ENCODE results near the gene LAX1. TPM values are rescaled to one million over a fixed set of nuclear protein-coding genes. Genes with fewer than 3 reads are reported as not detected.
A peak's percentile ranks its signal among the peaks of the same experiment; 100 is the strongest.
"Not testable (repeated sequence)": the region's sequence is repeated elsewhere in the genome, so short reads cannot be mapped to it uniquely, and the experiment has no call there.

LAX1 gene
- total RNA-seq, 1 donor from 2014 or later: not detected

DNA sequence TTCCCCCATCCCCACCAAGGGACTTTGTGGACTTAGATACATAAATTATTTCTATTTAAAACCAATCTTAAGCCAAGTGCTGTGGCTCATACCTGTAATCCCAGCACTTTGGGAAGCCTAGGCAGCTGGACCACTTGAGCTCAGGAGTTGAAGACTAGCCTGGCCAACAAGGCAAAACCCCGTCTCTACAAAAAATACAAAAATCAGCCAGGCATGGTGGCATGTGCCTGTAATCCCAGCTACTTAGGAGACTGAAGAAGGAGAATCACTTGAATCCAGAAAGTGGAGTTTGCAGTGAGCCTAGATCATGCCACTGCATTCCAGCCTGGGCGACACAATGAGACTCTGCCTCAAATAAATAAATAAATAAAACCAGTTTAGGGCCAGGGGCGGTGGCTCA is 4.5 kb upstream of the LAX1 start:
- no peak overlapping the region for H3K4me3 Mint-ChIP-seq
- TF ChIP-seq CTCF (conservative IDR thresholded peaks at IDR 0.05): no peak
- H3K36me3 Mint-ChIP-seq: no peaks in the 10 kb centered on the region
- peaks cover 5% of the 10 kb centered on the region for H3K4me1 Mint-ChIP-seq (ENCODE audit: unreplicated experiment)
- no peaks in the 10 kb centered on the region for H3K9me3 Mint-ChIP-seq
- H3K27me3 Mint-ChIP-seq: peaks cover 5% of the 10 kb centered on the region
- no peak overlapping the region for H3K27ac Mint-ChIP-seq
- DNase-seq (ENCODE audit: extremely low spot score, unreplicated experiment): no peak

DNA sequence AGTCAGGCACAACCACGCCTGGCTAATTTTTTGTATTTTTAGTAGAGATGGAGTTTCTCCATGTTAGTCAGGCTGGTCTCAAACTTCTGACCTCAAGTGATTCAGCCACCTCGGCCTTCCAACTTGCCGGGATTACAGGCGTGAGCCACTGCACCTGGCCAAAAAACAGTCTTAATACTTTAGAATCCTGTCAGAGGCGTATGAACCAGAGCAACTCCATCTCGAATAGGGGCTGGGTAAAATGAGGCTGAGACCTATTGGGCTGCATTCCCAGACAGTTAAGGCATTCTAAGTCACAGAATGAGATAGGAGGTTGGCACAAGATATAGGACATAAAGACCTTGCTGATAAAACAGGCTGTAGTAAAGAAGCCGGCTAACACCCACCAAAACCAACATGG is 3.0 kb upstream of the LAX1 start:
- H3K36me3 Mint-ChIP-seq; DNase-seq (ENCODE audit: extremely low spot score, unreplicated experiment); H3K27me3 Mint-ChIP-seq; H3K4me1 Mint-ChIP-seq (ENCODE audit: unreplicated experiment); H3K9me3 Mint-ChIP-seq; H3K4me3 Mint-ChIP-seq; H3K27ac Mint-ChIP-seq: not testable (repeated sequence)

- H3K27me3 Mint-ChIP-seq: peaks cover 8% of the 10 kb centered on the region
- H3K4me1 Mint-ChIP-seq (ENCODE audit: unreplicated experiment): peaks cover 4% of the 10 kb centered on the region
- TF ChIP-seq CTCF (conservative IDR thresholded peaks at IDR 0.05): no peak
- no peak for DNase-seq (ENCODE audit: extremely low spot score, unreplicated experiment)
- no peaks in the 10 kb centered on the region for H3K36me3 Mint-ChIP-seq
- H3K9me3 Mint-ChIP-seq: no peaks in the 10 kb centered on the region
- no peak overlapping the region for H3K4me3 Mint-ChIP-seq
- H3K27ac Mint-ChIP-seq: no peak overlapping the region
These were observed 1.5 kb upstream of the LAX1 start for GRCh38 chr1:203763505-203763904.

DNA sequence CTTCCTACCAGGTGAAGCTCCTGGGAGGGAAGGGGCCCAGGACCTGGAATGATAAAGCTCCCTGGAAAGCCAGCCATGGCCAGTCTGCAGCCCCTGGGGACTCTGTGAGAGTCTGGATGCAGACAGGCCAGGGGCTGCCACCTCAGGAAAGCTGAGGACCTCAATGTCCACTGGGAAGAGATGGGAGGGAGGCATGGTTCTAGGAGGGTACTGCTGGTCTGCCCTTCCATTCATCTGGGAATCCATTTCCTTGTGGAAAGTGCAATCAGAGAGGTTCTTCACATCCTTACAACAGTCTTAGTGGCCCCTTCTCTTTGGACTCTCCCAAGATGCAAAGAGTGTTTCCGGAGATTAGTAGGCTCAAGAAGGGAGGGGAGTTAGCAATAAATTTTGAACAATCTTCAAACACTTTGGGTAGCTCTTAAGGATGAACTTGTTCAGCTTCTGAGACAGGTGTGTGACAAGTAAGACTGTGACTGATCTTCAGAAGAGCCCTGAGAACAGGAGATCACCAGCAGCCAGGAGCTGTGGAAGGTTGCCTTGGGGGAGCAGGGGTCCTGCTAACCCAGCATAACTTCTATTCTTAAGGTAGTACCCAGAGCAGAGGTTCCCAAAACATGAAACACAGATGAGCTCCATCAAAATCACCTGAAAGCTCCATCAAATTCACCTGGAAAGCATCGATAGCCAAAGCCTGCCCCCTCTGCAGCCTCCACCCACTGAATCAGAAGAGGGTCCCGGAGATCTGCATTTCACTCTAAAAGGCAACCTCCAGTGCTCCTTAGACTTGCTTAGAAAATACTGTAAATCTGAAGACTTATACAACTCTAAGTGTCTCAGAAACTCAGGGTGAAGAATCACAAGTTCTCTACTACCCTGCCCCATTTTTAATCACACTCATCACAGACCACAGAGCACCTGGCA is 616 bp upstream of the LAX1 start:
- DNase-seq (ENCODE audit: extremely low spot score, unreplicated experiment): no peak
- Mint-ChIP-seq H3K36me3 (no peaks in the 10 kb centered on the region), H3K27ac (no peak overlapping the region), H3K4me3 (no peak overlapping the region), H3K27me3 (peaks cover 8% of the 10 kb centered on the region), H3K4me1 (ENCODE audit: unreplicated experiment) (peaks cover 9% of the 10 kb centered on the region), H3K9me3 (no peaks in the 10 kb centered on the region)
- no peak for TF ChIP-seq CTCF (conservative IDR thresholded peaks at IDR 0.05)

DNA sequence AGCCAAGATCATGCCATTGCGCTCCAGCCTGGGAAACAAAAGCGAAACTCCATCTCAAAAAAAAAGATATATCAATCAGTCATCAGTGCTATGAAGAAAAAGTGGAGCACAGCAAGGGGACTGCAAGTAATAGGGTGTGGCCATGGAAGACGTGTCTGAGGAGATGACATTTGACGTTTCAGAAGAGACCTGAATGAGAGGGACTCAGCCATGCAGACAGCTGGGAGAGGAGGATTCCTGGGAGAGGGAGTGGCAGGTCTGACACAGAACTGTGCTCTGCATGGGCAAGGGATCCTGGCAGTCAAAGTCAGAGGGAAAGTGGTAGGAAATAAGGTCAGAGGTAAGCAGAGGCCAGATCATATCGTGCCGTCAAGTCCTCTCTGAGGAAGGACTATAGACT is 3.3 kb downstream of the LAX1 start:
- H3K27ac Mint-ChIP-seq: peak overlapping the region; percentile 71
- peak overlapping the region; percentile 40 for H3K4me3 Mint-ChIP-seq
- no peak for DNase-seq (ENCODE audit: extremely low spot score, unreplicated experiment)
- H3K27me3 Mint-ChIP-seq: peaks cover 11% of the 10 kb centered on the region
- H3K9me3 Mint-ChIP-seq: no peaks in the 10 kb centered on the region
- H3K36me3 Mint-ChIP-seq: no peaks in the 10 kb centered on the region
- peaks cover 14% of the 10 kb centered on the region for H3K4me1 Mint-ChIP-seq (ENCODE audit: unreplicated experiment)
- TF ChIP-seq CTCF (conservative IDR thresholded peaks at IDR 0.05): no peak

GRCh38 chr1:203769505-203770343 is 4.7 kb downstream of the LAX1 start:
- Mint-ChIP-seq H3K36me3 (no peaks in the 10 kb centered on the region), H3K27me3 (peaks cover 7% of the 10 kb centered on the region), H3K27ac (peak overlapping the region; percentile 89), H3K4me1 (ENCODE audit: unreplicated experiment) (peaks cover 14% of the 10 kb centered on the region), H3K4me3 (peak overlapping the region; percentile 77), H3K9me3 (no peaks in the 10 kb centered on the region)
- DNase-seq (ENCODE audit: extremely low spot score, unreplicated experiment): no peak
- TF ChIP-seq CTCF (conservative IDR thresholded peaks at IDR 0.05): no peak
